Kidney epithelial cell (primary cell): ENCODE results near the gene RPS6KA4. TPM values are rescaled to one million over a fixed set of nuclear protein-coding genes. Genes with fewer than 3 reads are reported as not detected.
A peak's percentile ranks its signal among the peaks of the same experiment; 100 is the strongest.

ENCODE experiments used
- DNase-seq: peaks from one replicate; pipeline ENCODE4 v3.0.0-alpha.2; 2010; ENCODE audit warnings: low read depth
- H3K27me3 ChIP-seq: 2 replicates; pipeline ENCODE4 v1.6.0; 2011; ENCODE audit warnings: low read length; ENCODE audit not compliant: control insufficient read depth, insufficient read depth
- H3K36me3 ChIP-seq: 2 replicates; pipeline ENCODE4 v1.5.1; 2011; ENCODE audit warnings: low read length; ENCODE audit not compliant: control insufficient read depth, insufficient read depth
- H3K4me3 ChIP-seq: 2 replicates; pipeline ENCODE4 v1.5.1; 2011; ENCODE audit warnings: low read depth, mild to moderate bottlenecking, control low read depth, low read length
- CTCF ChIP-seq: IDR thresholded peaks from 2 replicates; pipeline ENCODE4 v1.5.1; 2011; ENCODE audit warnings: mild to moderate bottlenecking, moderate library complexity, low read length, control low read depth, inconsistent platforms; ENCODE audit not compliant: insufficient read depth, poor library complexity, severe bottlenecking
- total RNA-seq: library from RNA; depleted of rRNA; stranded (reverse); fragments of >200 nt; gene quantifications from 2 replicates; pipeline ENCODE4 v1.2.3, GENCODE V29; 2015

RPS6KA4 gene
- total RNA-seq, 1 donor from 2014 or later: 43.0 TPM

DNA sequence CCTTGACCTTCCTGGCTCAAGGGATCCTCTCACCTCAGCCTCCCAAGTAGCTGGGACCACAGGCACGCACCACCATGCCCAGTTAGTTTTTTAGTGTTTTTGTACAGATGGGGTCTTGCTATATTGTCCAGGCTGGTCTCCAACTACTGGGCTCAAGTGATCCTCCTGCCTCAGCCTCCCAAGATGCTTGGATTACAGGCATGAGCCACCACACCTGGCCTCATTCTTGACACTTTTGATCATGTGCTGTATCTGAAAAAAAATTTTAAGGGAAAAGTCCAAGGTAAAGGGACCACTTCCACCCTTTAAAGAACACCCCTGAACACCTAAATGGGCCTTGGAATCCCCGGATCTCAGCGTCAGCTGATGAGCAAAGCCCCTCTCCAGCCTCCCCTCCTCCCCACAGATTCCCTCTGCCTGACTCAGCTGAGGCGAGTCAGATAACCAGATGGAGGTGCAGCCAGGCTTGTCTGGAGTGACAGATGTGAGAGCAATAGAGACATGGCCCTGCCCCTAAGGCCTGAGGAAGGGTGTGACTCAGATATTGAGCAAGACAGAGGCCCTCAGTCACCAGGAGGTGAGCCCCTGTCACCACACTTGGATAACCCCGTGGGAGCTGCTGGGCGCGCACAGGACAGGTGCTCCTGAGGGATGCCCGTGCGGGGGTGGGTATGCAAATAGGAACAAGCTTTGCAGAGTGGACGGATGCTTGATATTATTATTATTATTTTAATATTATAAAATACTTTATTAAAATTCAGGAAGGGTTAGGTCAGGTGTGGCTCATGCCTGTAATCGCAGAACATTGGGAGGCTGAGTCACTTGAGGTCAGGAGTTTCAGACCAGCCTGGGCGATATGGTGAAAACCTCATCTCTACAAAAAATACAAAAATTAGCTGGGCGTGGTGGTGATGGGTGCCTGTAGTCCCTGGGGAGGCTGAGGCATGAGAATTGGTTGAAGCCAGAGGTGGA is 23.9 kb upstream of the RPS6KA4 start:
- peak; percentile 99 for DNase-seq
- H3K36me3 ChIP-seq: no peaks in the 10 kb centered on the region
- no peak overlapping the region for H3K4me3 ChIP-seq
- no peak for TF ChIP-seq CTCF
- H3K27me3 ChIP-seq: no peaks in the 10 kb centered on the region

DNA sequence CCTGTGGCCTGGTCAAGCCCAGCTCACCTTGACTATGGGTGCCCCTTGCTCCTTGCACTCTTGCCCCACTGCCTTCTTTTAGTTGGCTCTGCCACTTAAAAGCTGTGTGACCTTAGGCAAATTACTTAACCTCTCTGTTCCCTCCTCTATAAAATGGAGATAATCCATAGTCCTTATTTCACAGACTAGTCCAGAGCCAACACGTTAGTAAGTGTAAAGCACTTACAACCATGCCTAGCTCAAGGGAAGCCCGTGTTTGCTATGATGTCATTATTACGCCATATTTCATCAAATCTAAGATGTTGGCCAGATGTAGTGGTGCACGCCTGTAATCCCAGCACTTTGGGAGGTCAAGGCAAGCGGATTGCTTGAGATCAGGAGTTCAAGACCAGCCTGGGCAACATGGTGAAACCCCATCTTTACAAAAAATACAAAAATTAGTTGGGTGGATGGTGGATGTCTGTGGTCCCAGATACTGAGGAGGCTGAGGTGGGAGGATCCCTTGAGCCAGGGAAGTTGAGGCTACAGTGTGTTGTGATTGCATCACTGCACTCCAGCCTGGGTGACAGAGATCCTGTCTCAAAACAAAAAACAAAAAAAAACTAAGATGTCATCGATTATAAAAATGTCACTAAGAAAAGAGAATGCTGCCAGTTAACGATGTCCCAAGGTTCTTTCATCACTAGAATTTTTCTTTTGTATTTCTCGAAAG is 21.3 kb upstream of the RPS6KA4 start:
- no peak for DNase-seq

DNA sequence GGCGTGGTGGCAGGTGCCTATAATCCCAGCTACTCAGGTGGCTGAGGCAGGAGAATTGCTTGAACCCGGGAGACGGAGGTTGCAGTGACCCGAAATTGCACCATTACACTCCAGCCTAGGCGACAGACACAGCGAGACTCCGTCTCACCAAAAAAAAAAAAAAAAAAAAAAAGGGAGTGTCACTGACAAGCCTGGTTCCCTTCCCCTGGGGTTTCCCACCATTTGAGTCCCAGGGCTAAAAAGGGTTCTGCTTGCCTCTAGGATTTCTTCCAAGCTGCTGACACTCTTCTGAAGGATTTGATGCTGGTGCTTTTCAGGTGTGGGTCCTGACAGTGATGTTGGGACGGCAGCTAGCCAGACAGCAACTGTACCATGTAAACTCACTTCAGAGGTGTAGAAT is 20.2 kb upstream of the RPS6KA4 start:
- no peak for TF ChIP-seq CTCF
- no peak for DNase-seq
- no peak overlapping the region for H3K4me3 ChIP-seq

More for the DNA sequence above, 21.3 kb upstream of the RPS6KA4 start:
- no peaks in the 10 kb centered on the region for H3K36me3 ChIP-seq
- peaks cover 5% of the 10 kb centered on the region for H3K27me3 ChIP-seq
- no peak for TF ChIP-seq CTCF
- H3K4me3 ChIP-seq: no peak overlapping the region

GRCh38 chr11:64339286-64339685 is 19.7 kb upstream of the RPS6KA4 start:
- peaks cover 5% of the 10 kb centered on the region for H3K27me3 ChIP-seq
- no peak for TF ChIP-seq CTCF
- H3K36me3 ChIP-seq: no peaks in the 10 kb centered on the region
- H3K4me3 ChIP-seq: no peak overlapping the region
- no peak for DNase-seq

More for the DNA sequence above, 20.2 kb upstream of the RPS6KA4 start:
- H3K27me3 ChIP-seq: peaks cover 5% of the 10 kb centered on the region
- no peaks in the 10 kb centered on the region for H3K36me3 ChIP-seq

- peaks cover 5% of the 10 kb centered on the region for H3K27me3 ChIP-seq
- no peak for DNase-seq
- no peak for TF ChIP-seq CTCF
- no peak within 1 kb of the TSS for H3K4me3 ChIP-seq
- no peaks in the 10 kb centered on the region for H3K36me3 ChIP-seq
These were observed 19.1 kb upstream of the RPS6KA4 start, which contains the start of gene CCDC88B for GRCh38 chr11:64339754-64340408. Gene CCDC88B, plus strand, starts transcription at chr11:64340204. Its CDS starts 63 bp downstream, at chr11:64340267.
